ENCODE data around the gene RNASET2.
A peak's percentile ranks its signal among the peaks of the same experiment; 100 is the strongest.

RNASET2 gene

GRCh38 chr6:166910601-166911000 is 45.7 kb downstream of the RNASET2 start:
- Histone ChIP-seq H3K79me2 (ENCODE audit: control insufficient read depth, insufficient read depth, low read length, poor library complexity) (peaks cover 2% of the 10 kb centered on the region), H4K12ac (ENCODE audit: low read depth, low read length) (no peak overlapping the region), H3K79me1 (ENCODE audit: low read length) (no peaks in the 10 kb centered on the region), H4K8ac (ENCODE audit: low read depth, low read length) (no peak overlapping the region), H3K9me3 (ENCODE audit: insufficient read depth, low read depth, low read length) (no peaks in the 10 kb centered on the region), H3K27me3 (ENCODE audit: insufficient read depth, low read length) (no peaks in the 10 kb centered on the region), H3K9ac (ENCODE audit: low read length) (no peak overlapping the region), H3K27ac (ENCODE audit: low read depth, low read length) (no peak overlapping the region), H2BK5ac (ENCODE audit: low read depth, low read length, poor library complexity) (no peak overlapping the region), H3K4me3 (ENCODE audit: low read depth, low read length) (no peak overlapping the region), H3K18ac (ENCODE audit: low read length) (no peak overlapping the region), H2BK120ac (ENCODE audit: insufficient read depth, low read length, poor library complexity) (no peak overlapping the region), H3K23ac (ENCODE audit: low read length) (no peak overlapping the region), H2AFZ (ENCODE audit: insufficient read depth, low read length, poor library complexity) (no peak overlapping the region), H3K14ac (ENCODE audit: low read length) (no peak overlapping the region), H3K4me1 (ENCODE audit: control insufficient read depth in 1 of 2, insufficient read depth in 2 of 2, low read length in 2 of 2) (no peaks in the 10 kb centered on the region), H3K4ac (ENCODE audit: low read depth, low read length) (no peak overlapping the region), H2BK12ac (ENCODE audit: low read length) (no peak overlapping the region), H3K36me3 (ENCODE audit: control insufficient read depth in 1 of 2, insufficient read depth in 2 of 2, low read length in 2 of 2) (no peaks in the 10 kb centered on the region), H2AK5ac (ENCODE audit: low read length) (no peak overlapping the region), H3K4me2 (ENCODE audit: low read length) (no peak overlapping the region), H4K91ac (ENCODE audit: low read depth, low read length) (no peak overlapping the region)
- WGBS (ENCODE audit: extremely low coverage, insufficient coverage, insufficient read length): no CpG with 5 or more reads among the region's 7 CpGs
- DNase-seq: no peak

- Histone ChIP-seq H4K8ac (ENCODE audit: low read depth, low read length) (no peak overlapping the region), H3K79me1 (ENCODE audit: low read length) (no peaks in the 10 kb centered on the region), H3K4me3 (ENCODE audit: low read depth, low read length) (no peak overlapping the region), H3K27ac (ENCODE audit: low read depth, low read length) (no peak overlapping the region), H3K27me3 (ENCODE audit: insufficient read depth, low read length) (no peaks in the 10 kb centered on the region), H2BK12ac (ENCODE audit: low read length) (no peak overlapping the region), H3K79me2 (ENCODE audit: control insufficient read depth, insufficient read depth, low read length, poor library complexity) (peaks cover 2% of the 10 kb centered on the region), H3K4me2 (ENCODE audit: low read length) (no peak overlapping the region), H3K14ac (ENCODE audit: low read length) (no peak overlapping the region), H2AK5ac (ENCODE audit: low read length) (no peak overlapping the region), H4K12ac (ENCODE audit: low read depth, low read length) (no peak overlapping the region), H2BK120ac (ENCODE audit: insufficient read depth, low read length, poor library complexity) (no peak overlapping the region), H3K4me1 (ENCODE audit: control insufficient read depth in 1 of 2, insufficient read depth in 2 of 2, low read length in 2 of 2) (no peaks in the 10 kb centered on the region), H2AFZ (ENCODE audit: insufficient read depth, low read length, poor library complexity) (no peak overlapping the region), H3K4ac (ENCODE audit: low read depth, low read length) (no peak overlapping the region), H3K36me3 (ENCODE audit: control insufficient read depth in 1 of 2, insufficient read depth in 2 of 2, low read length in 2 of 2) (no peaks in the 10 kb centered on the region), H3K9me3 (ENCODE audit: insufficient read depth, low read depth, low read length) (no peaks in the 10 kb centered on the region), H3K18ac (ENCODE audit: low read length) (no peak overlapping the region), H2BK5ac (ENCODE audit: low read depth, low read length, poor library complexity) (no peak overlapping the region), H4K91ac (ENCODE audit: low read depth, low read length) (no peak overlapping the region), H3K23ac (ENCODE audit: low read length) (no peak overlapping the region), H3K9ac (ENCODE audit: low read length) (no peak overlapping the region)
- no peak for DNase-seq
- no CpG with 5 or more reads among the region's 2 CpGs for WGBS (ENCODE audit: extremely low coverage, insufficient coverage, insufficient read length)
Observed at GRCh38 chr6:166908811-166909210, 47.5 kb downstream of the RNASET2 start.

GRCh38 chr6:166907871-166908806 is 48.2 kb downstream of the RNASET2 start:
- no peak overlapping the region for H3K27ac ChIP-seq (ENCODE audit: low read depth, low read length)
- H3K4me3 ChIP-seq (ENCODE audit: low read depth, low read length): no peak overlapping the region
- no peak overlapping the region for H2AFZ ChIP-seq (ENCODE audit: insufficient read depth, low read length, poor library complexity)
- no peaks in the 10 kb centered on the region for H3K9me3 ChIP-seq (ENCODE audit: insufficient read depth, low read depth, low read length)
- no peak overlapping the region for H2BK120ac ChIP-seq (ENCODE audit: insufficient read depth, low read length, poor library complexity)
- H3K79me1 ChIP-seq (ENCODE audit: low read length): no peaks in the 10 kb centered on the region
- H4K12ac ChIP-seq (ENCODE audit: low read depth, low read length): no peak overlapping the region
- H3K18ac ChIP-seq (ENCODE audit: low read length): no peak overlapping the region
- H3K79me2 ChIP-seq (ENCODE audit: control insufficient read depth, insufficient read depth, low read length, poor library complexity): peaks cover 2% of the 10 kb centered on the region
- no peak overlapping the region for H2AK5ac ChIP-seq (ENCODE audit: low read length)
- DNase-seq: peak; percentile 81 to 87
- H3K27me3 ChIP-seq (ENCODE audit: insufficient read depth, low read length): no peaks in the 10 kb centered on the region
- no peak overlapping the region for H3K23ac ChIP-seq (ENCODE audit: low read length)
- H3K4ac ChIP-seq (ENCODE audit: low read depth, low read length): no peak overlapping the region
- no peak overlapping the region for H4K8ac ChIP-seq (ENCODE audit: low read depth, low read length)
- H3K36me3 ChIP-seq (ENCODE audit: control insufficient read depth in 1 of 2, insufficient read depth in 2 of 2, low read length in 2 of 2): no peaks in the 10 kb centered on the region
- no peak overlapping the region for H4K91ac ChIP-seq (ENCODE audit: low read depth, low read length)
- H3K4me2 ChIP-seq (ENCODE audit: low read length): no peak overlapping the region
- no peak overlapping the region for H2BK5ac ChIP-seq (ENCODE audit: low read depth, low read length, poor library complexity)
- WGBS (ENCODE audit: extremely low coverage, insufficient coverage, insufficient read length): no CpG with 5 or more reads among the region's 20 CpGs
- no peak overlapping the region for H3K9ac ChIP-seq (ENCODE audit: low read length)
- no peak overlapping the region for H3K14ac ChIP-seq (ENCODE audit: low read length)
- H3K4me1 ChIP-seq (ENCODE audit: control insufficient read depth in 1 of 2, insufficient read depth in 2 of 2, low read length in 2 of 2): no peaks in the 10 kb centered on the region
- no peak overlapping the region for H2BK12ac ChIP-seq (ENCODE audit: low read length)

- H3K18ac ChIP-seq (ENCODE audit: low read length): no peak overlapping the region
- no peaks in the 10 kb centered on the region for H3K36me3 ChIP-seq (ENCODE audit: control insufficient read depth in 1 of 2, insufficient read depth in 2 of 2, low read length in 2 of 2)
- no peak overlapping the region for H3K14ac ChIP-seq (ENCODE audit: low read length)
- no peak overlapping the region for H2AFZ ChIP-seq (ENCODE audit: insufficient read depth, low read length, poor library complexity)
- no peak overlapping the region for H3K23ac ChIP-seq (ENCODE audit: low read length)
- H3K9ac ChIP-seq (ENCODE audit: low read length): no peak overlapping the region
- H3K9me3 ChIP-seq (ENCODE audit: insufficient read depth, low read depth, low read length): no peaks in the 10 kb centered on the region
- H2BK120ac ChIP-seq (ENCODE audit: insufficient read depth, low read length, poor library complexity): no peak overlapping the region
- no peak overlapping the region for H2BK12ac ChIP-seq (ENCODE audit: low read length)
- H4K12ac ChIP-seq (ENCODE audit: low read depth, low read length): no peak overlapping the region
- H3K27me3 ChIP-seq (ENCODE audit: insufficient read depth, low read length): no peaks in the 10 kb centered on the region
- no peak overlapping the region for H4K8ac ChIP-seq (ENCODE audit: low read depth, low read length)
- H3K4me3 ChIP-seq (ENCODE audit: low read depth, low read length): no peak overlapping the region
- no peak for DNase-seq
- H3K79me1 ChIP-seq (ENCODE audit: low read length): no peaks in the 10 kb centered on the region
- peaks cover 2% of the 10 kb centered on the region for H3K79me2 ChIP-seq (ENCODE audit: control insufficient read depth, insufficient read depth, low read length, poor library complexity)
- H3K4me2 ChIP-seq (ENCODE audit: low read length): no peak overlapping the region
- no peaks in the 10 kb centered on the region for H3K4me1 ChIP-seq (ENCODE audit: control insufficient read depth in 1 of 2, insufficient read depth in 2 of 2, low read length in 2 of 2)
- no peak overlapping the region for H4K91ac ChIP-seq (ENCODE audit: low read depth, low read length)
- no peak overlapping the region for H2BK5ac ChIP-seq (ENCODE audit: low read depth, low read length, poor library complexity)
- no CpG with 5 or more reads among the region's 8 CpGs for WGBS (ENCODE audit: extremely low coverage, insufficient coverage, insufficient read length)
- no peak overlapping the region for H2AK5ac ChIP-seq (ENCODE audit: low read length)
- H3K4ac ChIP-seq (ENCODE audit: low read depth, low read length): no peak overlapping the region
- no peak overlapping the region for H3K27ac ChIP-seq (ENCODE audit: low read depth, low read length)
Observed at GRCh38 chr6:166907373-166907841, 48.9 kb downstream of the RNASET2 start.

All from trophoblast cell (in vitro differentiated cells and primary cell).